B cell (primary cell): ENCODE measurements around the gene GRM4. TPM values are rescaled to one million over a fixed set of nuclear protein-coding genes. Genes with fewer than 3 reads are reported as not detected.

Experiments used
- ATAC-seq: fragments of 200-7000 bp; cut with Tn5 transposase; one replicate; pipeline ENCODE4 v1.10.0; 2021; ENCODE audit warnings: low read depth, mild to moderate bottlenecking, moderate number of reproducible peaks, moderate library complexity
- CTCF ChIA-PET: fragments of 350-600 bp; sonication (Branson Sonifier 250); formaldehyde crosslinking; loops from one replicate; lab custom pipeline; 2021; ENCODE audit warnings: antibody characterized with exemption, inconsistent platforms; lab: Charles Lee
- POLR2A ChIA-PET: fragments of 350-600 bp; sonication (Branson Sonifier 250); formaldehyde crosslinking; loops from one replicate; lab custom pipeline; 2021; ENCODE audit warnings: antibody characterized with exemption; lab: Charles Lee
- DNase-seq: peaks from one replicate; pipeline ENCODE4 v3.0.0; 2013
- H2AFZ ChIP-seq: 2 replicates; pipeline ENCODE4 v1.6.1; 2012; ENCODE audit warnings: mild to moderate bottlenecking, low read depth, low read length; ENCODE audit not compliant: insufficient read depth, poor library complexity, severe bottlenecking
- H3K27ac ChIP-seq, 2 donors: 1 replicate in 1 of 2; 2 replicates in 1 of 2; pipeline ENCODE4 v1.5.1; 2012 to 2013; ENCODE audit warnings: low read length in 2 of 2, mild to moderate bottlenecking in 2 of 2, moderate library complexity in 1 of 2
- H3K27me3 ChIP-seq, 4 experiments: fragments of 200-600 bp in 1 of 4; sonication (generic) in 1 of 4; replicated peaks in 1 of 4; 1 replicate in 2 of 4; 2 replicates in 2 of 4; pipeline versions ENCODE4 v1.6.1 to v1.7.0; 2013 to 2016; ENCODE audit warnings: low read length in 3 of 4, mild to moderate bottlenecking in 2 of 4, mixed read lengths in 1 of 4, moderate library complexity in 1 of 4; ENCODE audit not compliant: insufficient read depth in 4 of 4, control insufficient read depth in 3 of 4; ENCODE audit errors: control extremely low read depth in 1 of 4
- H3K36me3 ChIP-seq, 2 experiments: replicated peaks in 1 of 2; 1 replicate in 1 of 2; 2 replicates in 1 of 2; pipeline versions ENCODE4 v1.6.1 to v1.7.1; 2013; ENCODE audit warnings: low read length in 1 of 2; ENCODE audit not compliant: insufficient read depth in 2 of 2, control insufficient read depth in 1 of 2; ENCODE audit errors: control extremely low read depth in 1 of 2, extremely low read depth in 1 of 2
- H3K4me1 ChIP-seq, 2 donors: fragments of 200-600 bp in 1 of 2; sonication (generic) in 1 of 2; 1 replicate in 1 of 2; 2 replicates in 1 of 2; pipeline versions ENCODE4 v1.5.1 to v1.6.1; 2013 to 2017; ENCODE audit warnings: low read length in 2 of 2; ENCODE audit not compliant: control insufficient read depth in 2 of 2, insufficient read depth in 2 of 2
- H3K4me2 ChIP-seq: replicated peaks from 2 replicates; pipeline ENCODE3; 2012; ENCODE audit warnings: mild to moderate bottlenecking, low read depth, low read length; ENCODE audit not compliant: poor library complexity, severe bottlenecking
- H3K4me3 ChIP-seq, 5 experiments: fragments of 200-600 bp in 1 of 5; sonication (generic) in 1 of 5; 1 replicate in 3 of 5; 2 replicates in 2 of 5; pipeline versions ENCODE4 v1.5.1 to v1.7.0; 2011 to 2016; ENCODE audit warnings: low read length in 4 of 5, mild to moderate bottlenecking in 4 of 5, low read depth in 2 of 5, control low read depth in 1 of 5, moderate library complexity in 1 of 5; ENCODE audit not compliant: insufficient read depth in 1 of 5; ENCODE audit errors: control extremely low read depth in 1 of 5, extremely low read depth in 1 of 5
- H3K79me2 ChIP-seq: fragments of 200-600 bp; sonication (generic); one replicate; pipeline ENCODE4 v1.6.0; 2016; ENCODE audit warnings: low read length; ENCODE audit not compliant: control insufficient read depth, insufficient read depth
- H3K9ac ChIP-seq: fragments of 200-600 bp; sonication (generic); 2 replicates; pipeline ENCODE4 v1.6.1; 2017; ENCODE audit warnings: mild to moderate bottlenecking, low read length, moderate library complexity
- H3K9me3 ChIP-seq, 3 donors: one replicate each; pipeline versions ENCODE4 v1.6.1 to v1.7.1; 2013; ENCODE audit warnings: low read length in 2 of 3; ENCODE audit not compliant: control insufficient read depth in 2 of 3, insufficient read depth in 1 of 3; ENCODE audit errors: control extremely low read depth in 1 of 3
- H4K20me1 ChIP-seq: 2 replicates; pipeline ENCODE4 v1.6.0; 2012; ENCODE audit warnings: mild to moderate bottlenecking, low read length; ENCODE audit not compliant: insufficient read depth, control insufficient read depth, poor library complexity, severe bottlenecking
- H3K27ac Mint-ChIP-seq: one replicate; pipeline ENCODE4 v1.8.0; 2021; ENCODE audit warnings: mixed read lengths
- H3K27me3 Mint-ChIP-seq: one replicate; pipeline ENCODE4 v1.8.0; 2021; ENCODE audit warnings: mixed read lengths
- H3K4me1 Mint-ChIP-seq: one replicate; pipeline ENCODE4 v1.8.0; 2021; ENCODE audit warnings: mixed read lengths
- H3K4me3 Mint-ChIP-seq: one replicate; pipeline ENCODE4 v1.8.0; 2021; ENCODE audit warnings: mixed read lengths
- H3K9me3 Mint-ChIP-seq: one replicate; pipeline ENCODE4 v1.8.0; 2022; ENCODE audit warnings: mixed read lengths; ENCODE audit not compliant: insufficient read depth
- EZH2 ChIP-seq: IDR thresholded peaks from 2 replicates; pipeline ENCODE4 v1.6.1; 2012; ENCODE audit warnings: borderline replicate concordance, low read depth, mild to moderate bottlenecking, moderate library complexity, low read length; ENCODE audit not compliant: insufficient read depth, poor library complexity, severe bottlenecking
- WGBS: methylation state at CpG from one replicate; pipeline ENCODE4 v1.1.5; 2013; ENCODE audit warnings: missing lambda C conversion rate; ENCODE audit not compliant: insufficient coverage; 5-methylcytosine and 5-hydroxymethylcytosine counted together
- intact Hi-C: fragments of 100-400 bp; cut with micrococcal nuclease; formaldehyde crosslinking; loops from one replicate; pipeline ENCODE4 v1.10.0; 2022
- polyA plus RNA-seq: library from polyadenylated mRNA; depleted of rRNA; stranded (reverse); fragments of >200 nt; gene quantifications from 2 replicates; pipeline ENCODE4 v1.2.3, GENCODE V29; 2012
- total RNA-seq, 2 donors: library from RNA; stranded (reverse); fragments of 120-200 nt in 1 of 2; gene quantifications; 1 replicate in 1 of 2; 2 replicates in 1 of 2; pipeline versions ENCODE4 v1.2.3 to v1.2.4, GENCODE V29; 2013 to 2022
- TF ChIP-seq, protein P1 (sequence below): fragments of 200-600 bp; IDR thresholded peaks from one replicate; pipeline ENCODE4 v1.8.0; 2022; ENCODE audit warnings: antibody characterized with exemption, mild to moderate bottlenecking

Gene GRM4
- total and polyA plus RNA-seq, 2 donors (not counting 1 experiment from before 2014, with no cell fraction given), result 0.04 TPM; not detected in 1

DNA sequence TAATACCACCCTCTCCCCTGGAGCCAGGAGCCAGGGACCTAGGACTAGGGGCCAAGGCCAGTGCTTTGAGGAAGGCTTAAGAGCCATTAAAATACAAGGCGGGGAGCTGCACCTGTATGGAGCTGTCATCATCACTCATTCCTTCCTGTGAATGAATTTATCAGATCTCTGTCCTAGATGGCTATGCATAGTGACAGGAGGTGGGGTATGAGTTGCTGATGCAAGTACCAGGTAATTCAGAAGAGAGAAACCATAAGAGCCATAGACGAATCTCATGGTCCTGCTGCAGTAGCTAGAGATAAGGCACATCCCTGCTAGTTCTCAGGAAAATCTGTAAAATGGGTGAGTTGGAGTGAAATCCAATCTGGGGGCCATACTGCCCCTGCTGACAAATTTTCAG lies 10.3 kb downstream of the GRM4 start:
- intact Hi-C loops, result no loop called here

DNA sequence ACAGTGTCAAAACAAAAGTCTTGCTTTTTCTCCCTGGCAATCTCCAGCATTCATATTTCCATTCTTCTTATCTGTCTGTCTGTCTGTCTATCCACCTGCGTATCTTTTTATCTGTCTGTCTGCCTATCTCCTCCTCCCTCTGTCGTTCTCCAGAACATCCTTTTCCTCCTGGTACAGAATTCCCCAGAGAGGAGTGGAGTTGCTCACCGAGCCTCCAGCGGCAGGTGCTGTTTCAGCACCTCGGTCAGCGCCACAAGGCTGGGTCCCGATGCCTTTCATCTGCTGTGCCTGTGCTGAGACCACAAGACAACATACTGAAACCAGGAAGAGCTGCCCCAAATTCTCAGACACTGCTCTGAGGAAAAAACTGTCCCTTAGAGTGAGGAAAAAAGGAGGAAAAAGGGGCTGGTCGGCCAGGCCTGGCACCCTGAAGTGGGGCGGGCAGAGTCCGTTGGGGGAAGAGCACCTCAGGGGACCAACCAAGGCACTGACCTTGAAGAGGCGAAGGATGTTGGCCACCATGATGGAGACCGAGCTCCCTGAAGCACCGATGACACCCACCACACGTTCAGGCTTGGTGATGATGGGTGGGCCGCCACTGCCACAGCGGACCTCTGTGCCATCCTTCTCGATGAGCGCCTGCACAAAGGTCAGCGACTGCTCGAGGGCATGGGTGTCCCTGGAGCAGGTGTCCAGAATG lies 13.3 kb downstream of the GRM4 start:
- no peaks in the 10 kb centered on the region for H3K36me3 ChIP-seq
- TF ChIP-seq, protein P1, sequence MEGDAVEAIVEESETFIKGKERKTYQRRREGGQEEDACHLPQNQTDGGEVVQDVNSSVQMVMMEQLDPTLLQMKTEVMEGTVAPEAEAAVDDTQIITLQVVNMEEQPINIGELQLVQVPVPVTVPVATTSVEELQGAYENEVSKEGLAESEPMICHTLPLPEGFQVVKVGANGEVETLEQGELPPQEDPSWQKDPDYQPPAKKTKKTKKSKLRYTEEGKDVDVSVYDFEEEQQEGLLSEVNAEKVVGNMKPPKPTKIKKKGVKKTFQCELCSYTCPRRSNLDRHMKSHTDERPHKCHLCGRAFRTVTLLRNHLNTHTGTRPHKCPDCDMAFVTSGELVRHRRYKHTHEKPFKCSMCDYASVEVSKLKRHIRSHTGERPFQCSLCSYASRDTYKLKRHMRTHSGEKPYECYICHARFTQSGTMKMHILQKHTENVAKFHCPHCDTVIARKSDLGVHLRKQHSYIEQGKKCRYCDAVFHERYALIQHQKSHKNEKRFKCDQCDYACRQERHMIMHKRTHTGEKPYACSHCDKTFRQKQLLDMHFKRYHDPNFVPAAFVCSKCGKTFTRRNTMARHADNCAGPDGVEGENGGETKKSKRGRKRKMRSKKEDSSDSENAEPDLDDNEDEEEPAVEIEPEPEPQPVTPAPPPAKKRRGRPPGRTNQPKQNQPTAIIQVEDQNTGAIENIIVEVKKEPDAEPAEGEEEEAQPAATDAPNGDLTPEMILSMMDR, result no peak
- no peak for TF ChIP-seq EZH2
- peaks cover 0 to 64% (median 9%) of the 10 kb centered on the region in 4 experiments for H3K27me3 ChIP-seq
- 67% methylated on average over 16 of the region's 20 CpGs for WGBS
- CTCF ChIA-PET, result no interaction called here
- DNase-seq (no peak), ATAC-seq (no peak)
- H3K79me2 ChIP-seq, result no peaks in the 10 kb centered on the region
- H3K4me3 ChIP-seq, result no peak overlapping the region
- intact Hi-C loops, result no loop called here
- Mint-ChIP-seq H3K9me3 (no peaks in the 10 kb centered on the region), H3K27ac (no peak overlapping the region), H3K27me3 (peaks cover 42% of the 10 kb centered on the region), H3K4me1 (no peaks in the 10 kb centered on the region), H3K4me3 (no peak overlapping the region)
- H3K9me3 ChIP-seq, result peaks cover 0 to 15% (median 0%) of the 10 kb centered on the region in 3 donors
- no peak overlapping the region for H3K9ac ChIP-seq
- POLR2A ChIA-PET, result no interaction called here
- no peak overlapping the region for H2AFZ ChIP-seq
- H3K4me1 ChIP-seq, result no peaks in the 10 kb centered on the region
- no peak overlapping the region for H3K4me2 ChIP-seq
- no peak overlapping the region for H3K27ac ChIP-seq
- no peaks in the 10 kb centered on the region for H4K20me1 ChIP-seq

More for the DNA sequence above, 10.3 kb downstream of the GRM4 start:
- DNase-seq, result no peak
- TF ChIP-seq, protein P1, result no peak
- TF ChIP-seq EZH2, result no peak
- H3K9me3 ChIP-seq, result peaks cover 0 to 23% (median 0%) of the 10 kb centered on the region in 3 donors
- H3K4me2 ChIP-seq, result no peak overlapping the region
- Mint-ChIP-seq H3K4me3 (no peak overlapping the region), H3K27ac (no peak overlapping the region), H3K4me1 (no peaks in the 10 kb centered on the region), H3K9me3 (no peaks in the 10 kb centered on the region), H3K27me3 (peaks cover 71% of the 10 kb centered on the region)
- no peak overlapping the region for H3K4me3 ChIP-seq
- no peaks in the 10 kb centered on the region for H4K20me1 ChIP-seq
- no peak overlapping the region for H3K27ac ChIP-seq
- no peak for ATAC-seq
- peaks cover 0 to 5% of the 10 kb centered on the region in 2 donors for H3K4me1 ChIP-seq
- H3K79me2 ChIP-seq, result no peaks in the 10 kb centered on the region
- H3K36me3 ChIP-seq, result no peaks in the 10 kb centered on the region
- CTCF ChIA-PET, result interaction anchor here (1.8 kb wide), 1 partner anchor 10 kb away, joined by 4 read pairs; the partner anchor contains the start of gene GRM4
- no peak overlapping the region for H2AFZ ChIP-seq
- H3K9ac ChIP-seq, result no peak overlapping the region
- POLR2A ChIA-PET, result no interaction called here
- peaks cover 0 to 79% (median 24%) of the 10 kb centered on the region in 4 experiments for H3K27me3 ChIP-seq
- WGBS, result 67% methylated on average over 1 of the region's 2 CpGs
